GM18909 (cell line): ENCODE results near the gene TBL1XR1.
A peak's percentile ranks its signal among the peaks of the same experiment; 100 is the strongest.

Source experiments
- ATAC-seq: cut with Tn5 transposase; IDR thresholded peaks from one replicate; pipeline ENCODE4 v1.9.1; 2021; ENCODE audit warnings: mild to moderate bottlenecking; ENCODE audit not compliant: unreplicated experiment, poor library complexity

The TBL1XR1 gene

DNA sequence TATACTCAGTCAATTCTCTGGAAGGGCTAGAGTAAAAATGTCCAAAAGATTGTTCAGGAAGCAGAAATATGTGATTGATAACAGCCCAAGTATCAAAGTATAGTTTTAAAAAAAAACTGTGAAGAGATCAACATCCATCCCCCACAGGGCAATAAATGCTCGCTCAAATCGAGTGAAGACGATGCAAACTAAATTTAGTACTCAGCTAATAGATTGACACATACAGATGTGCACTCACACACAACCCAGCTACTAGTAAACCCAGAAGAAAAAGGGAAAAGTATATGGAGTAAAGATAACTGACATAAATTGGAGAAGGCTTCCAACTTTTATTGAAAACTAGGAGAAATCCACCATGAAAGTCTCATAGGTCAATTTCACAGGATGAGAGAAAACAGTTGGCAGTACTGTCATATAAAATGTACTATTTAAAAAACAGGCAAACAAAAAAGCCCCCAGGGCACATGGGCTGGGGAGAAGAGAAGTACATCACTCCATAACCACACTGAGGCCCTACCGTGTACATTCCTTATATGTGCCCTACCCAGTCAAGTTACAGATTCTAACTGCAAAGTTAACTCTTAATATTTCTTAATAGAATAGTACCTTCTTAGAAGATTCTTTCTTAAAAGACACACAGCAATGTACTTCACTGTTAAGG, 125.7 kb downstream of the TBL1XR1 start:
- ATAC-seq, result no peak

DNA sequence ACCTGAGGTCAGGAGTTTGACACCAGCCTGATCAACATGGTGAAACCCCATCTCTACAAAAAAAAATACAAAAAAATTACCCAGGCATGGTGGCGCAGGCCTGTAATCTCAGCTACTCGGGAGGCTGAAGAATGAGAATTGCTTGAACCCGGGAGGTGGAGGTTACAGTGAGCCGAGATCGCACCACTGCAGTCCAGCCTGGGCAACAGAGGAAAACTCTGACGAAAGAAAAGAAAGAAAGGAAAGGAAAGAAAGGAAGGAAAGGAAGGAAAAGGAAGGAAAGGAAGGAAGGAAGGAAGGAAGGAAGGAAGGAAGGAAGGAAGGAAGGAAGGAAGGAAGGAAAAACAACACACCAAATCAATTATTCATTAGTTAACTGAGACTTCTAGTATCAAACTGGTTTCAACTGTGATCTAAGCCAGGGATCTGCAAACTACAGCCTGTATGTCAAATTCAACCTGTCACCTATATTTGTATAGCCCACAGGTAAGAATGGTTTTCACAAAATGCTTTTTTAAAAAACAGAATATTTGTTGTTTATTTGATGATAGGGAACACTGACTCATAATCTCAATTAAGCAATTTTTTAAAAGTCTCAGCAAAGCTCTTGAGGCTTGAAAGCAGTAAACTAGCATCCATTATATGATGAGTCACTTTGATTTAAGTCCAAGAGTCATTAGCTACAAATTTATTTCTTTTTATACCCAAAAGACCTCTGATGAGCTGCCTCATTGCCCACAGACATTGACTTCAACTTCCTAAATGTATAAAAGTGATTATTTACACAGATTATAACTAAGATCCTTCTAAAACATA, 127.6 kb downstream of the TBL1XR1 start:
- no peak for ATAC-seq

DNA sequence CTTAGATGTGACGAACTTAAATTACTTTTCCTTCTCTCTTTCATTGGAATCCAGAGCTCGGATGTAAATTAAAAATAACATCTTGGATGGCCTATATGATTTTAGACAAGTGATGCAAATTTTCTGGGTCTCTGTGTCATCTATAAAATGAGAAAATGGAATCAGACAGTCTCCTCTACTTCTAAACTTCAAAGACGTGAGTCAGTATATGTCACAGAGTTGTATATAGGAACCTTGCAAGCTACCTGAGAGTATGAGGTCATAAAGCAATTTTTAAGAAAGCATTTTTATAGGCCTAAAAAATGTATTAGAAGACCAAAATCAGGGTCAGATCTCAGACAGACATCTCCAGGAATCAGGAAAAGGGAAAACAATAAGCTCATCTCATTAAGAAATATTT, 128.3 kb downstream of the TBL1XR1 start:
- no peak for ATAC-seq

DNA sequence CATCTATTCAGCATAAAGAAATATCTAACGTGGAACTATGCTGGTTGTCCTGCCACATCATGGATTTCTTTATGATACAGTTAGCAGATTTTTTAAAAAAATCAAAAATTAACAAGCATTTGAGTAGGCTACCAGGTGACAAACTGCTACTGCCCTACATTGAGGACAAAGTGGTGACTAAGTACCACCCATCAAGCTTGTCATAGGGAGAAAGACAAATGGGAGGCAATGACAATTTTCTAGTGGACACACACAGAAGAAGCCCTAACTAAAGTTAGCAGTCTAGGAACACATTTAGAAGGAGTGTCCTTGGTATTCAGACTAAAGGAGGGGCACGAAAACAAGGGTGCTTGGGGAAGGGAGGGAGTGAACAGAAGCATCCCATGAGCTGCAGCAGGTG, 131.2 kb downstream of the TBL1XR1 start:
- ATAC-seq, result no peak

DNA sequence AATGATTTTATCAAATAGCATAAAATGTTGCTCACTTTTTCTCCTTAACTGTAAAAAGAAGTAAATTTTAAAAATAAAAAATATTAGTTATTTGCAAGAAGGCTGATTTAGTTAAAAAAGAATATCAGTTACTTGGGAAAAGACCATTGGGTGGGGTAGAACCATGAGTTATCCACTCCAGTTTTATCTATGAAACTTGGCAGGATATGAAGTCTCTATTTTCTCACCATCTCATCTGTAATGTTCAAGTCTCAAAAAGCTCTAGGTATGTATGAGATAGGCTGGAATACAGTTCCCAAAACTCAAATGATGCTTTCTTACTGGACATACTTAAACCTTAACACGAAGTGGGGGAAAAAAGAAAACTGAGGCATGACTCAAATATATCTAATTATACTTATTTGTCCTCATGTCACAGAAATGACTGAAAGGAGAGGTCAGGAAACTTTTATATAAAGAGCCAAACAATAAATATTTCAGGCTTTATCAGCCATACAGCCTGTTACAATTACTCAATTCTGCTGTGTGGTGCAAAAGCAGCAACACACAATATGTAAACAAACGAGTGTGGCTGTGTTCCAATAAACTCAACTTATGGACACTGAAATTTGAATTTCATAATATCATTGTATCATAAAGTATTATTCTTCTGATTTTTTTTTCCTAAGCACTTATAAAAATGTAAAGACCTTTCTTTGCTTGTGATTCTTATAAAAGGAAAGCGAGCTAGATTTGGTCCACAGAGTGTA, 131.8 kb downstream of the TBL1XR1 start:
- no peak for ATAC-seq

DNA sequence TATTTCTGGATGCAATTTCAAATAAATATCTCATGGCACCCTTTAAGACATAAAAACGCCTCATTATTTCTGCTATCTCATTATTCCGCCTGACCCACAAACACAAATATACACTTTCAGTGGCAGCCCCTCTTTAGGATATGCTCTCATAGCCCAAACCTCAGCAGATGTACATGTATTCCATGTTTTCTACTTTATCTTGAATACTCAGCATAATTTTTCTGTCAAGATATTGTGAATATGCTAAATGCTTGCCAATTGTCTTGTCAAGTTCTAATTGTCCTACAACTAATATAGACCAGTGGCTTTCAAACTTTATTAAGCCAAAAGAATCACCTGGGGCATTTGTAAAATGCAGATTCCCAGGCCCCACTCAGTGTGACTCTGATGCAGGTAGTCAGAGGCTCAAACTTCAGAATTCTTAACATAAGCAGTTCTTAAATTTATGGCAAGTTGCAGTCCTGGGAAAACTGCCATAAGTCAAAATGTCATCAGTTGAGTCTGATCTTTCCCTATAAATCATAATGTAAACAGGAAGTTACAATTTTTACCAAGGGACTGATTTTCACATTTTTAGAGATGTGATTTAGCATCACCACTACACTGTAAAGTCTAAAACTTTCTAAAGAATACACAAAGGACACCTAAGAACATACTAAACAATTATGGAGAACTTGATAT, 135.1 kb downstream of the TBL1XR1 start:
- ATAC-seq, result no peak

DNA sequence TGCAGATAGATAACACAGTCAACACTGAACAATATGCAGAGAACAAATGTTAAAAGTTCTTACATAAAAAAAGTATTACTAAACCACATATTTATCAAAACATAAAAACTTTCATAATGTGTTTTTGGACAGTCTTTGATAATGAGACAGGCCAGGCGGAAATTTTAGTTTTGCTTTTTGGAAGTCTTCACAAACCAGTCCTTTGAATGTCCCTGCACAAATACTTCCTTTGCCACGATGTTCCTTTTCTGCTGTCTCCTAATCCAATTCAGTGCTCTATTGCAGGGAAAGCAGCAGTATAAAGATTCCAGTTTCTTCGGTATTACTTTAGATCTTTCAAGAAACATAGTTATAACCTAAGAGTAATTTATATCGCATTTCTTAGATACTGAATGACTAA, 135.9 kb downstream of the TBL1XR1 start:
- ATAC-seq, result no peak

DNA sequence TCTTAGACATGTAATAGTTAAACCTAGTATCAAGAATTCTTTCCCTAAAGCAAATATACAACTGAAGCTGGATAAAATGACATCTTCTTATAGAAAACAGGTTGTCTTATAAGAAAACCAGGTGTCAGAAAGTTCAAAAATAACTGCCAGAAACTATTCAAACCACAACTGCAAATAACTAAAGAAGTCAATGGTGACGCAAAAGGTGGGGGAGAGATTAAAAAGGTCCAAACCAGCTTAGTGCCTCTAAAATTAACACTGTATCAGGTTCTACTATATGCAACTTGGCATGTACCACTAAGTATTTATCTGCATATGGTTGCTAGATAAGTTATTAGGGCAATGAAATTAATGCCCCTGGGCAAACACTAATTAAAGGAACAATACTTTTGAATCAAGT, 136.8 kb downstream of the TBL1XR1 start:
- no peak for ATAC-seq

DNA sequence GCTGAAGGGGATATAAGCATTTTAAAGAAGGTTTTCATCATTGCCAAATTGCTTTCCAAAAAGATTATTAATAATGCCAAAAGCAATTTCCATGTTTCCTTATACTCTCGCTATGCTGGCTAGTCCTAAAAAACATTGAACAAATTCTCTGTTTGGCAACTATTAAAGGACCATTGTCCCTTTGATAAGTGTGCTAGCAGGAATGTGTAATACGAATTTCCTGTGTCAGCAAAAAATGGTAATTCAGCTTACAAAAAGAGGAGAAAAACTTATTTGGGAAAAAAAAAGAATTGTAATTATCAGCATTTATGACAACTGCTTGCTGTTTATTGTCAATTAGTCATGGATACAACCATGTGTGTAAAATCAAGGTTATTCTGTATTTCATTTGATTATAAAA, 138.6 kb downstream of the TBL1XR1 start:
- no peak for ATAC-seq

DNA sequence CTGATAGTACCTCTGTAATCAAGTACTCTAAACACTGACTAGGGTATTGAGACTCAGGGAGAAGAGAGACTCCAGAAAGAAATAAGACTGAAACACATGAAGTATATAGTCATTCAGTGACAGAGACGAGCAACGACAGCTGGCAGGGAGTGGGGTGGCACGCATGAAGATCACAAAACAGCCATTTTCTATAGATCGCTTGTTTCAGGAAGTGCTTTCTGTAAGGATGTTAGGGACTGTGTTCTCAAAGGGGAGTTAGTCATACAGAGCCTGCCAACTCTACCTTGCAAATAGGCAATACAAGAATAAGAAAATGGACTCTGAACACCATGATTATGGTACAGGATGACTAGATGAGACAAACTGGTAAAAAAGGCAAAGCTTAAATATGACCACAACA, 139.5 kb downstream of the TBL1XR1 start:
- ATAC-seq, result peak; percentile 98

DNA sequence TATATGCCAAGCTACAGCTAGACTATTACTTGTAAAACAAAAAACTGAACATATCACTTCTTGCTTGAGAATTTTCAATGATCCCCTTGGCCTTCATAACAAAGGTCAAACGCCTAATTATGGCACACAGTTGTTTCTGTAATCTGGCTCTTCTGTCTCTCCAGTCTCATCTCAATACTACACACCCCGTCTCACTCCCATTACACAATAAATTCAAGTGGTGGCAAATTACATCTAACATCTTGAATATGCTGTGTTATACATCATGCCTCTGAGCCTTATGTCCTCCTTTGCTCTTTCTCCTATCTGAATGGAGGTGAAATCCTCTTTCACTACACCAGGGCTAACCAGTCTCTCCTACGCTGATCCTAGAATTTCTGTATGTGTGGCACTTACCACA, 140.4 kb downstream of the TBL1XR1 start:
- no peak for ATAC-seq

DNA sequence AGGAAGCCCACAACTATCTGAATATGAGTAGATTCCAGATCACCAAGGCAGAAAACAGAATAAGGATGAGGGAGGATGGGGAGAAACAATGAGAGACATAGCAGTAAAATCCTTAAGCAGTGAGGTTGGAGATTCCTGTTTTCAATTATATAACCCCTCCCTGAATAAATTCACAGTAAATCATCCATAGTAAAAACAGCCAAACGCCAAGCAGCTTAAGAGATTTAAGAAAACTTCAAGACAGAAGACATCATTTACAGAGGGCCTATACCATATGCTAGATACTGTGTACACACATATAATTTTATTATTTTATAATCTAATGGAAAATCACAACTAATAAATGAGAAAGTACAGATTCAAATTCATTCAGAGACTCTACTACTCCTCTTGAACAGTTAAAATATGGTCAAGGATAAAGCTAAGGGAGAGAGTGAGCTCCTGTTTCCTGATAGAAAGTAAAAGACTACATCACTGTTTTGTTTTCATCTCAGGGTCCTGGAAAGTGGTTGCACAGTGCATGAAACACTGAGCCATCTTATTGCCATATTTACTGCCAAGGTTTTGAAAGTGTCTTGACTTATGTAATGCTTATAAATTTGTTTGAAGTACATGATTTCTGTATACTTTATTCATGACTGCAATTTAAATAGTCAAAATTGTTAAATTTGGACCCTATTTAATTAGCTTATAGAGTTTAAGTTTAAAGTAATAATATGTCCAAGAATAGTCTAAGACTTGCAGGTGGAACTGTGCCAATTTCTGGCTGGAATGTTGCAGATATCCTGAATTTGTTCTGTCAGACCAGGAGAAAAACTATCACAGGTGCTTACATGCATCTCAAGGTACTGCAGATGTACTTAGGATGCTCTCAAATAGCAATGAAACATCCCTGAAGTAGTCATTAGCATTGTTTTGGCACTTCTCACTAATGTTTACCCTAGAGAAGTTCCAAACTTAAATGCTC, 141.4 kb downstream of the TBL1XR1 start:
- ATAC-seq, result no peak

DNA sequence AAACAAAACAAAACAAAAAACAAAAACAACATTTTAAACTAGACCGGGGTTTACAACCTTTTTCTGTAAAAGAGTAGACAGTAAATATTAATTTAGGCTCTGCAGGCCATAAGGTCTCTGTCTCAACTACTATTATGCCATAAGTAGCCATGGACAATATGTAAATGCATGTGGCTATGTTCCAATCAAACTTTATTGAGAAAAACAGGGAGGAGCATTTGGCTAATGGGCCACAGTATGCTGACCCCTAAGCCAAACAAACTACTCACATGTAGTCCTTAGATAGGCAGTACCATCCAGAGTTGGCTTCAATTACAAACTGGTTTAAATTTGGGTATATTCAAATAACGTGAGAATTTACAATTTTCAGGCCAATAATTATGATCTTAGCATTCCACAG, 144.2 kb downstream of the TBL1XR1 start:
- no peak for ATAC-seq

DNA sequence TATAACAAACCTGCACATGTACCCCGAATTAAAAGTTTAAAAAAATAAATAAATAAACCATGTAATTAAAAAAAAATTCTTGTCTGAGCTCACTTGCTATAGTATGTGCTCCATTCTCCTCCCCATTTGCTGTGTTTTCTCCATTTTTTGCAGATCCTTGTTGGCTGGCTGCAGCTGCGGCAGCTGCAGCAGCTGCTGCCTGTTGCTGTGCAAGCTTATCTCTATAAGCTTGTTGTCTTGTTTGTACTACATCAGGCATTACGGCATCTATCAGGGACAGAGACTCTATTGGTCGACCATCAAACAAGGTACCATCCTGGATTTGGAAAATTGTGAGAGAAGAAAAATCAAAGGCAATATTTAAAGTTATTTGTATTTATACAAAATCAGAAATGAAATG, 145.9 kb downstream of the TBL1XR1 start:
- ATAC-seq, result no peak

DNA sequence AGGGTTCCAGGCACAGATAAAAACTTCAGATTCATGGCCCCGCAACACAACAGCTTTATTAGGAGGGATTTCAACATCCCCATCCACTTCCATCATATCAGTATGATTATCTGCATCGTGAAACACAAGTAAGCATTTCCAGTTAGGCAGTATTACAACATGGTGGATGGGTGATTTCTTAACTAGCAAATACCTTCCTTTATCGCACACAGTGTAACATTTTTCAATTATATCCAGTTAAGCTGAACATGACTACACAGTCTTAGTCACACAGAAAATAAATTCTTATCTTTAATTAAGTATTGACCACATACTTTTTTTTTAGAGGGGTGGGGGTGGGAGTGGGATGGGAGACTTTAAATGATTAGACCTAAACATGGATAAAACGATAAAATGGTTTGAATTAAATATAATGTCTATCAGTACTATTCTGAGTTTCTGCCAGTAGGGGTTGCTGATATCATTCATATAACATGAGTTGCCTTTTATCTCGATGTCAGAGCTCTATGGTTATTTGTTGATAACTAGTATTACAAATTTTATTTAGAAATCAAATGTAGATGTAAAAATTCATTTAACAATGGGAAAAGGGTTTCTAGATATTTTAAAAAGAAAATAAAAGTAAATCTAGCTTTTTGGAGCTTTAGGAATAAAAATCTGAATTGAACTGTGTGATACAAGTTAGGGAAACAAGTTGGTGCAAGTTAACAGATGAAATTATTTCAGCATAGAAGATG, 146.6 kb downstream of the TBL1XR1 start:
- ATAC-seq, result peak; percentile 76

DNA sequence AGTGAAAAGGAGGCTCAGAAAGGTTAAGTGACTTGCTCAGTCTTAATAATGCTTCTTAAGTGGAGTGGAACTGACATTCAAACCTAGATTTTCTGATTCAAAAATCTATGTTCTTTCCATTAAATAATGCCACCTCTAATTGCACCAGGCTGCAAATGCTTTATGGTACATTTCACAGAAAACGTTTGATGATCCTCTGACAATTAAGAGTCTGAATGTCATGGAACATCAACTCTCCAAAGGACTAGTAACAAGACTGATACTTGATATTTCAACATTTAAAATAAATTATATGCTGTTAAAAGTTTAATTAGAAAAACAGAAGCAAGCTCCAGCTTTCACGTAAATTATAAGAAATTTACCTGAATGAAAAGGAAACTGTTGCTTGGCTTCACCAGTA, 151.5 kb downstream of the TBL1XR1 start:
- no peak for ATAC-seq

DNA sequence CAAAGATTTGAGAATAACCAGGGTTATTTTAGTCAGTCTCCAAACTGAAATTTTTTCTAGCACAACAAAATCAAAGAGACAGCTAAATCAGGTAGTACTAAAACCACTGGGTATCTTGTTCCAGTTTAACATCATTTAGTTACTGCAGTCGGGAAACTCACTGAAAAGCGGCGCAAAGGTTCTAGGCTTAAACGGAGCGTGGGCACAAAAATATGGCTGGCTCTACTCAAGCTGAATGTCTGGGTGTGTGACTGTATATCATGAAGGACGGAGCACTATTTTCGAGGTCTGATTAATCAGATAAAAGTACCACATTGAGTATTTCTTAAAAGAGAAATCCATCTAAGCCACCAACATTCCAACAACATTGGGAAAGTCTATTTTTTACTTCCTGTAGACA, 152.1 kb downstream of the TBL1XR1 start:
- no peak for ATAC-seq

DNA sequence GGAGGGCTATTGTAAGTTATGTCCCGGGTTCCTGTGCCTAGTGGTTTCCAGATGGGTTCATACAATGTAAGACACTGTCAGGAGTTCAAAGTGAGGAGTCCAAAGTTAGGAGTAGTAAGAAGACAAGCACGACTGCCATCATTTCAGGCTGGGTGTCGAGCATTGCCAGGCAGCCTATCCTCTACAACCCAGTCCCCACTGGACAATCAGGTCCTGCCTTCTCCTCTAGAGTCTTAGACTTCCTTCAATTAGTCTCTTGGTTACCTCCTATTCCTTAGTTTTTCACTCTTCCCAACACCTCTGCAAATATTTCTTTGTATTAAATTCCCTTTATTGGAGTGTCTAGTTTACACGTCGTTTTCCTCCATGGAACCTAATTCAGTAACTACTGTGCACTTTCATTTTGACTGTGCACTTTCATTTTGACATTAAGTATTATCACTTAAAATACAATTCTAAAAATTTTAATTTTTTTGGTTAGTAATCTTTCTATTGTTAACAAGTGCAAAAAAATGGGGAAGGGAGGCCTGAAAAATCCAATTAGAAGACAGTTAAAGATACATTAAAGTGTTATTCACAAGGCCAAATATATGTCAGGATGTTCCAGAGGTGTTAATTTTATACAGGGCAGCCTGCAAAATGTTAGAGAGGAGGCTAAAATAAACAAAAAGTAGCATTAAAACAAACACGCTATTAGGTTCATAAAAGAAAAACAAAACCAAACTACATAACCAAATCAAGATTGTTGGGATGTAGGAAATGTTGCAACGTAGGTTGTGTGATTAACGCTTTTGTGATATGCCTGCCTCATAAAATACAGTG, 155.3 kb downstream of the TBL1XR1 start:
- ATAC-seq, result peak; percentile 63
